Pancreas (tissue), 10 donors: Measurements from ENCODE around the gene SHROOM3. TPM values are rescaled to one million over a fixed set of nuclear protein-coding genes. Genes with fewer than 3 reads are reported as not detected.

ENCODE experiments used
- ATAC-seq, 4 donors: fragments of 200-7000 bp; cut with Tn5 transposase; one replicate each; pipeline versions ENCODE4 v1.8.0 to v1.9.1; 2020; ENCODE audit warnings: mild to moderate bottlenecking in 4 of 4, moderate library complexity in 4 of 4
- DNase-seq, 6 donors: peaks; one replicate each; pipeline ENCODE4 v3.0.0-alpha.2; 2020
- FAIRE-seq: peaks from 2 replicates; lab custom pipeline; 2012; peaks lifted over from hg19 to GRCh38; lab: Jason Lieb, UNC
- H3K27ac ChIP-seq, 4 donors: fragments of 200-600 bp; sonication (generic); 1 replicate in 3 of 4; 2 replicates in 1 of 4; pipeline versions ENCODE4 v1.5.0 to v1.8.0; 2020
- H3K27me3 ChIP-seq, 4 donors: fragments of 200-600 bp; one replicate each; pipeline ENCODE4 v1.8.0; 2021
- H3K36me3 ChIP-seq, 3 donors: fragments of 200-600 bp; sonication (generic) in 1 of 3; one replicate each; pipeline versions ENCODE4 v1.5.0 to v1.8.0; 2020 to 2021
- H3K4me1 ChIP-seq, 3 donors: fragments of 200-600 bp; one replicate each; pipeline ENCODE4 v1.8.0; 2021
- H3K4me3 ChIP-seq, 4 donors: fragments of 200-600 bp; sonication (generic) in 2 of 4; one replicate each; pipeline versions ENCODE4 v1.5.0 to v1.8.0; 2020 to 2021
- H3K9me3 ChIP-seq, 4 donors: fragments of 200-600 bp; one replicate each; pipeline ENCODE4 v1.8.0; 2021
- WGBS, 2 donors: extraction: QIAGEN DNeasy Blood & Tissue Kit; methylation state at CpG; one replicate each; pipeline ENCODE4 v1.1.7; 2013; 5-methylcytosine and 5-hydroxymethylcytosine counted together
- intact Hi-C, 3 donors: fragments of 100-400 bp; cut with DNase I; formaldehyde crosslinking; loops; one replicate each; pipeline versions ENCODE4 v1.11.1 to v1.14.2; 2022
- polyA plus RNA-seq, 2 donors: library from polyadenylated mRNA; stranded (reverse); fragments of 200-250 nt; gene quantifications; one replicate each; pipeline ENCODE4 v1.2.3, GENCODE V29; 2013
- total RNA-seq, 6 donors: library from RNA; stranded (reverse); fragmentation: NEBNext Ultra II Directional in 4 of 6; extraction: Animal tissue kit (Norgen Biotek cat#: 25700) in 4 of 6; gene quantifications; one replicate each; pipeline versions ENCODE4 v1.2.1 to v1.2.4, GENCODE V29; 2021 to 2023
- TF ChIP-seq, protein P1 (sequence below), 4 donors: fragments of 200-600 bp; sonication (generic) in 3 of 4; IDR thresholded peaks; one replicate each; pipeline versions ENCODE4 v1.5.0 to v1.8.0; 2021; ENCODE audit warnings: antibody characterized with exemption in 4 of 4
- donor health status: healthy with polysubstance abuse.
- donor health status: DM: no; HTN: no; CAD: no; lungs with moderate emphysema.
- donor health status: DM: no; HTN: no; CAD: no.
- donor health status: control.
- donor health status: control.
- donor health status: Bipolar disorder and iron deficiency.
- donor health status: DM: yes; HTN: yes; CAD: no.
- donor health status: DM: no; HTN: no; CAD: no.
- donor health status: DM: no; HTN: no; CAD: no.
- donor health status: DM: yes; HTN: yes; CAD: no.

Gene SHROOM3
- total and polyA plus RNA-seq, 8 donors = 6.2 to 43.5 (median 17.1) TPM

DNA sequence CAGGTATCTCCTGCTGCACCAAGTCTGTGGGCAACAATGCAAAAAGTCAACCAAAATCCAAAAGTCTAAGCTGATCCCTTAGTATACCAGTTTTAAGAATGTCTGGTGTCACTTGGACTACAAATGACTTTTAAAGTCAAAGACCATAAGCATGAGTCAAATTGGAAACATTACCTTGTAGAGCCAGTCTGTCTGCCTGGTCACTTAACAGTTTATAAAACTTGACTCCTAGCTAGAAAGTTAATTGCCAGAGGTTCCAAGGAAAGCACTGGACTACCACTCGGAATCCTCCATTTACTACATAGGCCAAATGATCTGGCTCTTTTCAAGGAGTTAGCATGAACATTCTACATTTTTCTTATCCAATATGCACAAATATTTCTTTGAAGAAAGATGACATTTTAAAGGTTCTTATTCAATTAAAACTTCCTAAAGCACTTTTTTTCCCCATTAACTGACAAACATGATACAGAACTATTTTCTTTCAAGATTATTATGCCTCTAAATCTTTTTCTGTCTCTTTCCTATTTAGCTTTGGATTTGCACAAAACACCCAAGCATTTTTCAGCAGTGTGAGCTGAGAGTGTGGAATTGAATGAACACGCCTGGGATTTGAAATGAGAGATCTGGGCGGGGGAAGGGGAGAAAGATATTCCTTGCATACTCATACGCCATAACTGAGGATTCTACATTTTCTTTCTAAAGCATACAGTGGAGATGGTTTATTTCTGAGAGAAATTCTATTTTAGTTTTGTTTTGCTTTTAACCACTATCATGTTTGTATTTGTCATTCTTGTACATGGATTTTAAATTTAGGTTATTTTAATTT is 188.4 kb downstream of the SHROOM3 start:
- TF ChIP-seq, protein P1, sequence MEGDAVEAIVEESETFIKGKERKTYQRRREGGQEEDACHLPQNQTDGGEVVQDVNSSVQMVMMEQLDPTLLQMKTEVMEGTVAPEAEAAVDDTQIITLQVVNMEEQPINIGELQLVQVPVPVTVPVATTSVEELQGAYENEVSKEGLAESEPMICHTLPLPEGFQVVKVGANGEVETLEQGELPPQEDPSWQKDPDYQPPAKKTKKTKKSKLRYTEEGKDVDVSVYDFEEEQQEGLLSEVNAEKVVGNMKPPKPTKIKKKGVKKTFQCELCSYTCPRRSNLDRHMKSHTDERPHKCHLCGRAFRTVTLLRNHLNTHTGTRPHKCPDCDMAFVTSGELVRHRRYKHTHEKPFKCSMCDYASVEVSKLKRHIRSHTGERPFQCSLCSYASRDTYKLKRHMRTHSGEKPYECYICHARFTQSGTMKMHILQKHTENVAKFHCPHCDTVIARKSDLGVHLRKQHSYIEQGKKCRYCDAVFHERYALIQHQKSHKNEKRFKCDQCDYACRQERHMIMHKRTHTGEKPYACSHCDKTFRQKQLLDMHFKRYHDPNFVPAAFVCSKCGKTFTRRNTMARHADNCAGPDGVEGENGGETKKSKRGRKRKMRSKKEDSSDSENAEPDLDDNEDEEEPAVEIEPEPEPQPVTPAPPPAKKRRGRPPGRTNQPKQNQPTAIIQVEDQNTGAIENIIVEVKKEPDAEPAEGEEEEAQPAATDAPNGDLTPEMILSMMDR (IDR thresholded peaks at IDR 0.05) = no peak
- FAIRE-seq = peak; percentile 29
- H3K4me1 ChIP-seq = peaks cover 18 to 46% (median 43%) of the 10 kb centered on the region in 3 donors
- H3K4me3 ChIP-seq = no peak overlapping the region
- peak; percentile 25 to 61 (median 42) for ATAC-seq
- H3K27me3 ChIP-seq = no peaks in the 10 kb centered on the region
- no peaks in the 10 kb centered on the region for H3K9me3 ChIP-seq
- H3K27ac ChIP-seq = peak overlapping the region; percentile 57 to 83 (median 70)
- no peak for DNase-seq
- 85 to 88% methylated on average over 4 of the region's 4 CpGs for WGBS, 2 donors
- no peaks in the 10 kb centered on the region for H3K36me3 ChIP-seq
- intact Hi-C loops = no loop called here

DNA sequence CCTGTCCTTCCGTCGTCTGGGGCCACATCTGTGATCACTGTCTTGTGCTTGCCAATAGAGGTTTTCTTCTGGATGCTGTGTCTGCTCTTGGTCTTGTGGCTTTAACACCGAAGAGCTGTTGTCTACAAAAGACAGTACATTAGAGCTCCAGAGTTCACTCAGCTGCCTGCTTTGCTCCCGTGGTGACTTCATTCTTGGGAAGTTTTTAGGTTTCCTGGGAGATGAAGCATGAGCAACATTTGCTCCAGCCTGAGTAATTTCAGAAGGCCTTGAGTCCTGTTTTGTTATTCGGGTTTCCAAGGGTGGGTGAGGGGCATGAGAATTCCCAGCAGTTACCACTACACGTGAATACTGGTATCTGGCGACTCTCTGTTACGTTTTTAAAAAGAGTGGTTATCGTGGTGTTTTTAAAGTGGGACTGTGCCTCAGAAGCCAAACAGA is 189.2 kb downstream of the SHROOM3 start:
- Histone ChIP-seq H3K4me3 (no peak overlapping the region), H3K4me1 (peaks cover 18 to 46% (median 43%) of the 10 kb centered on the region in 3 donors), H3K9me3 (no peaks in the 10 kb centered on the region), H3K27me3 (no peaks in the 10 kb centered on the region), H3K27ac (peak overlapping the region; percentile 57 to 83 (median 70)), H3K36me3 (no peaks in the 10 kb centered on the region)
- WGBS, 2 donors = 11 to 12% methylated on average over 9 of the region's 9 CpGs
- TF ChIP-seq, protein P1 (IDR thresholded peaks at IDR 0.05) = no peak
- intact Hi-C loops = no loop called here
- ATAC-seq = peak; percentile 72 to 91 (median 84)
- peak in 4 of 6 donors; percentile 53 to 88 (median 74) for DNase-seq
- FAIRE-seq = peak; percentile 49

DNA sequence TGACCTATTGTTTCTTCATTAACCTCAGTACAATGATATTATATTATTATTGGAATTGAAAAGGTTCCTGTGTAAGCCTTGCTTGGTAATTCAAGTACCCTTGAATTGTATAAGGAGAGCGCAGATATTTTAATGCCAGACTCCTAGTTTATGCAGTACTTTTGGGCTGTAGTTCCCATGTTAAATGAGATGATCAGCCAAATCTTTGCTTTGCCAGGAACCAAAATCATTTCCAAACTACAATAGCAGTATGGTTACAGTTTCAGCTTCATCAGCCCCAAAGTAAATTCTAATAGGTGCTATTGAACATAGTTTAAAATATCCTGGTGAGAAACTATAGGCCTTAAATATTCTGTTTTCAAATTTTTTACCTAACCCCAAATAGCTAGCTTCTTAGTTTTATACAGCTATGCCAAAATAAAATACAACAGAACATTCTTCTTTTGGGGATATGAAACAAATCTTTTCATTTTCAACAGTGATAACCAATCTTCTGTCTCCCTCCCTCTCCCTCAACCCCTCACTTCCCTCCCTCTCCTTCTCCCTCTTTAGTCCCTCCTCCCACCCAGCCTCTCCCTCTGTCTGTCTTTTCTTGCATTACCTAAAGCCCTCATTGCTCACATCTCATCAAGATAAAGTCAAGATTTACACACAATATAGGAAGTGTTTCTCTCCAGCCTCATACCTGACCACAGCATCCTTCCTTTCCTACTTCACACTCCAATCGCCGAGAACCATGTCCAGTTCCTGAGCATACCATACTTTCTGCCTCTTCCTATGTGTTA is 190.1 kb downstream of the SHROOM3 start:
- DNase-seq = no peak
- peak overlapping the region; percentile 57 to 83 (median 70) for H3K27ac ChIP-seq
- intact Hi-C loops = no loop called here

DNA sequence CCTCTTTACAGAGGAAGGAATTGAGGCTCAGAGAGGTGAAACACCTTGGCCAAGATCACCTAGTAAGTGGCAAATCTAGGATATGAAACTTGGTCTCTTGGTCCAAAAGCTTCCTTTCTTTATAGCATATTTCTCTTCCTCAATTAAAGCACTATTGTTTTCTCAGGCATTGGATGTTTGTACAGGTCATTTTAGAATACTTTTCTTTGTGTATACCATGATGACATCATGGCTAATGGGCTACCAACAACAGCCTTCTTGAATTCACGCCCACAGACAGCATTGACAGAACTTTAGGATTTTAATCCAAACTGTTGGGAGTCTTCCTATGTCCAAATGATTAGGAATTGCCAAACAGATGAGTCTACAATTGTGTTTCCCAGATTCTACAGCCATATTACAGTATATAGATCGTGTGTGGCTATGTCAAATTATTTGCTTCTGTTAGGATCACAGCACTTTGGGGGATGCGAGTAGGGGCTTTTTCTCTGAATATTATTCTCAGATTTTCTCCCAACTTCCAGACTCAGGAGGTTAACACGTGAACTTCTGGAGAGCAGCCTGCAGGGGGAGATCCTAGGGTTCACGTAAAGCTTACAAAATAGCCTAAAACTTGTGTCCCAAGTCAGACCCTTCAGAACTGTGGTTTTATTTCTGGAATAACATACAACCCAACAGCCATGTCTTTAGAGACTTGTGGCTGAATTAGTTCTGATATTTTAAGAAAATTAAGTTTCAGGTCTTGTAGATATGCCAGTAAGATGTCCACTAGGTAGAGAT is 191.8 kb downstream of the SHROOM3 start:
- FAIRE-seq = no peak
- ATAC-seq = no peak
- H3K4me3 ChIP-seq = no peak overlapping the region
- WGBS, 2 donors = 86 to 94% methylated on average over 5 of the region's 5 CpGs
- H3K9me3 ChIP-seq = no peaks in the 10 kb centered on the region
- TF ChIP-seq, protein P1 (IDR thresholded peaks at IDR 0.05) = no peak
- H3K27me3 ChIP-seq = no peaks in the 10 kb centered on the region
- no peak overlapping the region for H3K27ac ChIP-seq
- DNase-seq = no peak
- intact Hi-C loops = no loop called here
- H3K4me1 ChIP-seq = peaks cover 16 to 33% (median 30%) of the 10 kb centered on the region in 3 donors
- no peaks in the 10 kb centered on the region for H3K36me3 ChIP-seq

More for the DNA sequence above, 190.1 kb downstream of the SHROOM3 start:
- no peaks in the 10 kb centered on the region for H3K36me3 ChIP-seq
- TF ChIP-seq, protein P1 (IDR thresholded peaks at IDR 0.05) = no peak
- H3K9me3 ChIP-seq = no peaks in the 10 kb centered on the region
- FAIRE-seq (no peak), ATAC-seq (no peak)
- no peaks in the 10 kb centered on the region for H3K27me3 ChIP-seq
- WGBS, 2 donors = 95 to 100% methylated on average over 3 of the region's 3 CpGs
- peaks cover 18 to 46% (median 43%) of the 10 kb centered on the region in 3 donors for H3K4me1 ChIP-seq
- H3K4me3 ChIP-seq = no peak overlapping the region
